Tibial artery (tissue), 4 donors: ENCODE measurements around the gene UBALD1.

Experiments used
- DNase-seq, 2 donors: peaks; one replicate each; pipeline ENCODE4 v3.0.0-alpha.2; 2019
- H3K27ac ChIP-seq, 2 donors: fragments of 200-600 bp; sonication (generic) in 1 of 2; 1 replicate in 1 of 2; 2 replicates in 1 of 2; pipeline ENCODE4 v1.5.1; 2018 to 2019; ENCODE audit warnings: mild to moderate bottlenecking in 1 of 2
- H3K27me3 ChIP-seq, 2 donors: fragments of 200-600 bp; sonication (generic) in 1 of 2; one replicate each; pipeline versions ENCODE4 v1.5.1 to v1.6.0; 2016 to 2019
- H3K36me3 ChIP-seq, 3 donors: fragments of 200-600 bp; sonication (generic) in 2 of 3; one replicate each; pipeline ENCODE4 v1.5.1; 2016 to 2019; ENCODE audit warnings: mild to moderate bottlenecking in 2 of 3
- H3K4me1 ChIP-seq, 4 donors: fragments of 200-600 bp; sonication (generic) in 2 of 4; 1 replicate in 3 of 4; 2 replicates in 1 of 4; pipeline ENCODE4 v1.5.1; 2016 to 2019
- H3K4me3 ChIP-seq, 2 donors: fragments of 200-600 bp; sonication (generic) in 1 of 2; 1 replicate in 1 of 2; 2 replicates in 1 of 2; pipeline ENCODE4 v1.5.1; 2018 to 2019; ENCODE audit warnings: mild to moderate bottlenecking in 2 of 2
- H3K9me3 ChIP-seq, 3 donors: fragments of 200-600 bp; sonication (generic) in 1 of 3; one replicate each; pipeline ENCODE4 v1.5.1; 2016 to 2019
- intact Hi-C: fragments of 100-400 bp; cut with DNase I; formaldehyde crosslinking; loops from one replicate; pipeline ENCODE4 v1.15.0; 2023; ENCODE audit warnings: low total_unique reads
- TF ChIP-seq, protein P1 (sequence below), 2 experiments: fragments of 200-600 bp in 1 of 2; fragments of 450-650 bp in 1 of 2; IDR thresholded peaks; one replicate each; pipeline ENCODE4 v1.5.1; 2017 to 2019; ENCODE audit warnings: antibody characterized with exemption in 2 of 2, mild to moderate bottlenecking in 1 of 2, moderate library complexity in 1 of 2

UBALD1 gene

GRCh38 chr16:4648917-4649316 is 34.2 kb upstream of the UBALD1 start:
- no peak for DNase-seq
- Histone ChIP-seq H3K4me3 (no peak overlapping the region), H3K36me3 (peaks cover 23 to 60% (median 37%) of the 10 kb centered on the region in 3 donors), H3K4me1 (no peaks in the 10 kb centered on the region), H3K9me3 (no peaks in the 10 kb centered on the region), H3K27ac (no peak overlapping the region), H3K27me3 (no peaks in the 10 kb centered on the region)
- TF ChIP-seq, protein P1, sequence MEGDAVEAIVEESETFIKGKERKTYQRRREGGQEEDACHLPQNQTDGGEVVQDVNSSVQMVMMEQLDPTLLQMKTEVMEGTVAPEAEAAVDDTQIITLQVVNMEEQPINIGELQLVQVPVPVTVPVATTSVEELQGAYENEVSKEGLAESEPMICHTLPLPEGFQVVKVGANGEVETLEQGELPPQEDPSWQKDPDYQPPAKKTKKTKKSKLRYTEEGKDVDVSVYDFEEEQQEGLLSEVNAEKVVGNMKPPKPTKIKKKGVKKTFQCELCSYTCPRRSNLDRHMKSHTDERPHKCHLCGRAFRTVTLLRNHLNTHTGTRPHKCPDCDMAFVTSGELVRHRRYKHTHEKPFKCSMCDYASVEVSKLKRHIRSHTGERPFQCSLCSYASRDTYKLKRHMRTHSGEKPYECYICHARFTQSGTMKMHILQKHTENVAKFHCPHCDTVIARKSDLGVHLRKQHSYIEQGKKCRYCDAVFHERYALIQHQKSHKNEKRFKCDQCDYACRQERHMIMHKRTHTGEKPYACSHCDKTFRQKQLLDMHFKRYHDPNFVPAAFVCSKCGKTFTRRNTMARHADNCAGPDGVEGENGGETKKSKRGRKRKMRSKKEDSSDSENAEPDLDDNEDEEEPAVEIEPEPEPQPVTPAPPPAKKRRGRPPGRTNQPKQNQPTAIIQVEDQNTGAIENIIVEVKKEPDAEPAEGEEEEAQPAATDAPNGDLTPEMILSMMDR (IDR thresholded peaks at IDR 0.05) = no peak
- intact Hi-C loops = no loop called here

DNA sequence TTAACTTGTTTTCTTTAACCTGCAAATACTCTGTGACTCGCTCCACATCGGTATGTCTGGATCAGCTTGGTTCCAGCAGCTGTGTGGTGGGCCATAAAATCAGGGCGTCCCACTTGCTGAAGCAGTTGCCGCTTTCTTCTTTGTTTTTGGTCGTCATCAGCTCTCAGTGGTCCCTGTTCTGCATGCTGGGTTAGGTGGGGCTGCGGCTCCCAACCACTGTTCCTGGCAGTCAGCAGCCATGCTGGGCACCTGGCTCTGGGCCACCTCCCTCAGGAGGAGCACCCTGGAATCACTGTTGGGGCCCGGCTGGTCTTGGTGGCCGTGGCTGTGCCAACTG is 32.9 kb upstream of the UBALD1 start:
- Histone ChIP-seq H3K27ac (no peak overlapping the region), H3K4me1 (no peaks in the 10 kb centered on the region), H3K4me3 (no peak overlapping the region), H3K9me3 (no peaks in the 10 kb centered on the region), H3K36me3 (peaks cover 19 to 47% (median 24%) of the 10 kb centered on the region in 3 donors), H3K27me3 (no peaks in the 10 kb centered on the region)
- intact Hi-C loops = no loop called here
- TF ChIP-seq, protein P1 (IDR thresholded peaks at IDR 0.05) = no peak
- no peak for DNase-seq

GRCh38 chr16:4646773-4647643 is 32.3 kb upstream of the UBALD1 start:
- no peak for DNase-seq
- intact Hi-C loops = no loop called here
- no peaks in the 10 kb centered on the region for H3K4me1 ChIP-seq

GRCh38 chr16:4641895-4642294 is 27.2 kb upstream of the UBALD1 start:
- Histone ChIP-seq H3K4me1 (peaks cover 0 to 10% (median 4%) of the 10 kb centered on the region in 4 donors), H3K36me3 (peaks cover 0 to 26% (median 0%) of the 10 kb centered on the region in 3 donors), H3K27me3 (no peaks in the 10 kb centered on the region)

More at GRCh38 chr16:4646773-4647643, 32.3 kb upstream of the UBALD1 start:
- Histone ChIP-seq H3K36me3 (peaks cover 13 to 41% (median 18%) of the 10 kb centered on the region in 3 donors), H3K9me3 (no peaks in the 10 kb centered on the region), H3K27ac (no peak overlapping the region), H3K27me3 (no peaks in the 10 kb centered on the region), H3K4me3 (no peak overlapping the region)
- TF ChIP-seq, protein P1 (IDR thresholded peaks at IDR 0.05) = no peak

GRCh38 chr16:4641306-4641687 is 26.6 kb upstream of the UBALD1 start:
- no peak overlapping the region for H3K27ac ChIP-seq
- no peaks in the 10 kb centered on the region for H3K27me3 ChIP-seq
- H3K4me3 ChIP-seq = no peak overlapping the region
- TF ChIP-seq, protein P1 (IDR thresholded peaks at IDR 0.05) = no peak
- DNase-seq = no peak
- H3K9me3 ChIP-seq = no peaks in the 10 kb centered on the region
- peaks cover 0 to 24% (median 0%) of the 10 kb centered on the region in 3 donors for H3K36me3 ChIP-seq
- intact Hi-C loops = no loop called here
- peaks cover 0 to 10% (median 4%) of the 10 kb centered on the region in 4 donors for H3K4me1 ChIP-seq

More at GRCh38 chr16:4641895-4642294, 27.2 kb upstream of the UBALD1 start:
- TF ChIP-seq, protein P1 (IDR thresholded peaks at IDR 0.05) = no peak
- intact Hi-C loops = no loop called here
- Histone ChIP-seq H3K27ac (no peak overlapping the region), H3K9me3 (no peaks in the 10 kb centered on the region), H3K4me3 (no peak overlapping the region)
- DNase-seq = no peak
